ENCODE data around the gene CFAP99. TPM values are rescaled to one million over a fixed set of nuclear protein-coding genes. Genes with fewer than 3 reads are reported as not detected.

CFAP99 gene
- total RNA-seq, 1 donor from 2014 or later: not detected

DNA sequence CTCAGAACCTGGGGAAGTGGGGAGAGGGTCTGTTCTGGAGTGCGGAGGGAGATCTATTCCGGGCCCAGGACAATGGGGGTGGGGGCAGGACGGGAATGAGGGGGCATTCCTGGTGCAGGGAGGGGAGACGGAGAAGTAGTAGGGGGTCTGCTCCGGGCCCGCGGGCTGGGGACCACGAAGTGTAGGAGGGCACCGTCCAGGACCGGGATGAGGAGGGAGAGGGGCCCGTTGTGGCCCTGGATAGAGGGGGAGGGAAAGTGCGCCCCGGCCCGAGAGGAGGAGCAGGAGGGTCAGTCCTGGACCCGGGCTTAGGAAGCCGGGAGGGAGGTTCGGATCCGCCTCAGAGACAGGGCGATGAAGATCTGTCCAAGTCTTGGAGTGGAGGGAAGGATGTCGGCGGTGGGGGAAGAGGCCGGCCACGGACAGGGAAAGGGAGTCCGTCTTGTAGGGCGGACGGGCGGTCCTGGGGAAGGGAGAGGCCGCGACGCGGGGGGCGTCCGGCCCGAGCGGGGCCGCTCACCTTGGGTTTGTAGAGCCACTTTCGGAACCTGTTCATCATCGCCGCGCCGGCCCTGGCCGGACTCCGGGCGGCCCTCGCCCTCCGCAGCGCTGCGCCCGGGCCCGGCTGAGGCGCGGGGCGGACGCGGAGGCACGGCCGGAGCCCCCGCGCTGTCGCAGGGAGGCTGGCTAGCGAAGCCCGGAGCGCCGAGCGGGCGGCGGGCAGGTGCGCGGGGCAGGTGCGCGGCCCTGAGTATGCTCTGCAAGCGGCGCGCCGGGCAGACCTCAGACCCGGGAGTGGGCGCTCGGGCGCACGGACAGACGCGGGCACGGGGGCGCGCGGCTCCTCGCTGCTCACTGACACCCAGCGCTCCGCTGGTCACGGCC lies 748 bp upstream of the CFAP99 start, which contains the start of gene ZFYVE28:
Gene ZFYVE28, minus strand, starts transcription at position 881 of the 885 bp plus-strand sequence. Its CDS starts 322 bp downstream, at position 559.
- H3K27me3 Mint-ChIP-seq (ENCODE audit: insufficient read depth, low read depth): peaks cover 71% of the 10 kb centered on the region
- H3K36me3 Mint-ChIP-seq: no peaks in the 10 kb centered on the region
- Histone ChIP-seq H3F3A (ENCODE audit: low read depth) (peaks cover 25% of the 10 kb centered on the region), H3K4me3 (peak within 1 kb of the TSS; percentile 55), H3K27ac (no peak within 1 kb of the TSS), H3K27me3 (peaks cover 95% of the 10 kb centered on the region), H3K4me2 (peak within 1 kb of the TSS; percentile 91), H3K79me2 (ENCODE audit: low read depth) (no peaks in the 10 kb centered on the region), H2AFZ (replicated peaks) (peak within 1 kb of the TSS; percentile 50), H3K36me3 (no peaks in the 10 kb centered on the region), H3K9me3 (ENCODE audit: low read depth) (no peaks in the 10 kb centered on the region), H3K9ac (no peak within 1 kb of the TSS), H4K20me1 (ENCODE audit: low read depth) (peaks cover 32% of the 10 kb centered on the region), H3K4me1 (peaks cover 11% of the 10 kb centered on the region)
- peak; percentile 39 for DNase-seq (ENCODE audit: low spot score)
- no peak within 1 kb of the TSS for H3K27ac Mint-ChIP-seq
- H3K4me3 Mint-ChIP-seq: peak within 1 kb of the TSS; percentile 88
- peaks cover 16% of the 10 kb centered on the region for H3K4me1 Mint-ChIP-seq
- TF ChIP-seq EZH2 (IDR thresholded peaks at IDR 0.05): peak; percentile 91
- TF ChIP-seq EZH2phosphoT487 (IDR thresholded peaks at IDR 0.05): peak; percentile 97
- no peak for TF ChIP-seq CTCF (IDR thresholded peaks at IDR 0.05)
- H3K9me3 Mint-ChIP-seq: no peaks in the 10 kb centered on the region

GRCh38 chr4:2419814-2420213 lies 1.1 kb downstream of the CFAP99 start:
- no peak for DNase-seq (ENCODE audit: low spot score)
- H3K4me3 ChIP-seq: no peak overlapping the region

GRCh38 chr4:2421928-2422327 lies 3.2 kb downstream of the CFAP99 start:
- H3K4me3 Mint-ChIP-seq: no peak overlapping the region
- H3K27me3 ChIP-seq: peaks cover 56% of the 10 kb centered on the region

More at GRCh38 chr4:2419814-2420213, 1.1 kb downstream of the CFAP99 start:
- peaks cover 57% of the 10 kb centered on the region for H3K27me3 Mint-ChIP-seq (ENCODE audit: insufficient read depth, low read depth)
- no peaks in the 10 kb centered on the region for H3K9me3 ChIP-seq (ENCODE audit: low read depth)
- TF ChIP-seq EZH2phosphoT487 (IDR thresholded peaks at IDR 0.05) (no peak), CTCF (IDR thresholded peaks at IDR 0.05) (no peak), EZH2 (IDR thresholded peaks at IDR 0.05) (no peak)
- H3K27ac Mint-ChIP-seq: no peak overlapping the region
- no peaks in the 10 kb centered on the region for H3K36me3 ChIP-seq
- peaks cover 9% of the 10 kb centered on the region for H3K4me1 ChIP-seq
- H3K4me2 ChIP-seq: no peak overlapping the region
- H3K4me1 Mint-ChIP-seq: peaks cover 12% of the 10 kb centered on the region
- H3K27me3 ChIP-seq: peaks cover 77% of the 10 kb centered on the region
- H3K4me3 Mint-ChIP-seq: peak overlapping the region; percentile 79
- H2AFZ ChIP-seq (replicated peaks): no peak overlapping the region
- H3K79me2 ChIP-seq (ENCODE audit: low read depth): no peaks in the 10 kb centered on the region
- H3K9ac ChIP-seq: no peak overlapping the region
- H3K36me3 Mint-ChIP-seq: no peaks in the 10 kb centered on the region
- H3F3A ChIP-seq (ENCODE audit: low read depth): peaks cover 21% of the 10 kb centered on the region
- H3K9me3 Mint-ChIP-seq: no peaks in the 10 kb centered on the region
- H3K27ac ChIP-seq: no peak overlapping the region
- H4K20me1 ChIP-seq (ENCODE audit: low read depth): peaks cover 32% of the 10 kb centered on the region

More at GRCh38 chr4:2421928-2422327, 3.2 kb downstream of the CFAP99 start:
- Histone ChIP-seq H3F3A (ENCODE audit: low read depth) (peaks cover 8% of the 10 kb centered on the region), H3K4me1 (peaks cover 1% of the 10 kb centered on the region), H3K27ac (no peak overlapping the region), H3K9me3 (ENCODE audit: low read depth) (no peaks in the 10 kb centered on the region), H4K20me1 (ENCODE audit: low read depth) (peaks cover 17% of the 10 kb centered on the region), H3K79me2 (ENCODE audit: low read depth) (no peaks in the 10 kb centered on the region), H2AFZ (replicated peaks) (no peak overlapping the region), H3K9ac (no peak overlapping the region), H3K4me2 (no peak overlapping the region), H3K36me3 (no peaks in the 10 kb centered on the region), H3K4me3 (no peak overlapping the region)
- Mint-ChIP-seq H3K36me3 (no peaks in the 10 kb centered on the region), H3K27me3 (ENCODE audit: insufficient read depth, low read depth) (peaks cover 40% of the 10 kb centered on the region), H3K4me1 (peaks cover 7% of the 10 kb centered on the region), H3K27ac (no peak overlapping the region), H3K9me3 (no peaks in the 10 kb centered on the region)
- DNase-seq (ENCODE audit: low spot score): no peak
- no peak for TF ChIP-seq CTCF (IDR thresholded peaks at IDR 0.05)
